ENCODE data around the gene KCNIP1. TPM values are rescaled to one million over a fixed set of nuclear protein-coding genes. Genes with fewer than 3 reads are reported as not detected.

The KCNIP1 gene
- total RNA-seq, 4 donors from 2014 or later = 0.34 TPM; not detected in 3

GRCh38 chr5:170697031-170697430 lies 193.2 kb downstream of the KCNIP1 start:
- H3K4me3 ChIP-seq = no peak overlapping the region
- H3K27ac ChIP-seq = no peak overlapping the region
- peaks cover 14% of the 10 kb centered on the region for H3K27me3 ChIP-seq
- no peak for TF ChIP-seq POLR2A (IDR thresholded peaks at IDR 0.05)
- TF ChIP-seq POLR2AphosphoS5 (IDR thresholded peaks at IDR 0.05) = no peak
- no peak for TF ChIP-seq CTCF (IDR thresholded peaks at IDR 0.05)
- no peak for TF ChIP-seq EP300 (IDR thresholded peaks at IDR 0.05)
- H3K9me3 ChIP-seq = no peaks in the 10 kb centered on the region
- DNase-seq (ENCODE audit: low spot score in 2 of 2) = no peak
- H3K4me1 ChIP-seq = no peaks in the 10 kb centered on the region
- 62% methylated on average over 2 of the region's 2 CpGs for WGBS
- H3K36me3 ChIP-seq = no peaks in the 10 kb centered on the region

GRCh38 chr5:170700503-170700902 lies 196.7 kb downstream of the KCNIP1 start:
- no peaks in the 10 kb centered on the region for H3K4me1 ChIP-seq
- no peaks in the 10 kb centered on the region for H3K36me3 ChIP-seq
- no peaks in the 10 kb centered on the region for H3K9me3 ChIP-seq
- DNase-seq (ENCODE audit: low spot score in 2 of 2) = no peak
- H3K4me3 ChIP-seq = no peak overlapping the region
- no peaks in the 10 kb centered on the region for H3K27me3 ChIP-seq
- 89% methylated on average over 5 of the region's 5 CpGs for WGBS
- TF ChIP-seq EP300 (IDR thresholded peaks at IDR 0.05) (no peak), POLR2A (IDR thresholded peaks at IDR 0.05) (no peak), CTCF (IDR thresholded peaks at IDR 0.05) (no peak), POLR2AphosphoS5 (IDR thresholded peaks at IDR 0.05) (no peak)
- H3K27ac ChIP-seq = no peak overlapping the region

GRCh38 chr5:170701334-170701733 lies 197.5 kb downstream of the KCNIP1 start:
- no peak overlapping the region for H3K27ac ChIP-seq
- 70% methylated on average over 6 of the region's 6 CpGs for WGBS
- no peak overlapping the region for H3K4me3 ChIP-seq
- no peaks in the 10 kb centered on the region for H3K4me1 ChIP-seq
- no peaks in the 10 kb centered on the region for H3K9me3 ChIP-seq
- no peaks in the 10 kb centered on the region for H3K27me3 ChIP-seq
- TF ChIP-seq CTCF (IDR thresholded peaks at IDR 0.05) (no peak), EP300 (IDR thresholded peaks at IDR 0.05) (no peak), POLR2AphosphoS5 (IDR thresholded peaks at IDR 0.05) (no peak), POLR2A (IDR thresholded peaks at IDR 0.05) (no peak)
- H3K36me3 ChIP-seq = no peaks in the 10 kb centered on the region
- no peak for DNase-seq (ENCODE audit: low spot score in 2 of 2)

- Histone ChIP-seq H3K4me1 (no peaks in the 10 kb centered on the region), H3K27ac (no peak overlapping the region), H3K27me3 (no peaks in the 10 kb centered on the region), H3K4me3 (no peak overlapping the region), H3K36me3 (no peaks in the 10 kb centered on the region), H3K9me3 (no peaks in the 10 kb centered on the region)
- DNase-seq (ENCODE audit: low spot score in 2 of 2) = no peak
- TF ChIP-seq CTCF (IDR thresholded peaks at IDR 0.05) (no peak), POLR2AphosphoS5 (IDR thresholded peaks at IDR 0.05) (no peak), EP300 (IDR thresholded peaks at IDR 0.05) (no peak), POLR2A (IDR thresholded peaks at IDR 0.05) (no peak)
- WGBS = 54% methylated on average over 8 of the region's 8 CpGs
Observed at GRCh38 chr5:170704417-170705192, 200.8 kb downstream of the KCNIP1 start.

GRCh38 chr5:170709640-170710039 lies 205.8 kb downstream of the KCNIP1 start:
- Histone ChIP-seq H3K4me3 (no peak overlapping the region), H3K27me3 (peaks cover 7% of the 10 kb centered on the region), H3K27ac (no peak overlapping the region), H3K36me3 (no peaks in the 10 kb centered on the region), H3K9me3 (no peaks in the 10 kb centered on the region), H3K4me1 (no peaks in the 10 kb centered on the region)
- no peak for DNase-seq (ENCODE audit: low spot score in 2 of 2)
- WGBS = 67% methylated on average over 6 of the region's 6 CpGs
- TF ChIP-seq EP300 (IDR thresholded peaks at IDR 0.05) = no peak
- no peak for TF ChIP-seq POLR2A (IDR thresholded peaks at IDR 0.05)
- TF ChIP-seq POLR2AphosphoS5 (IDR thresholded peaks at IDR 0.05) = no peak
- no peak for TF ChIP-seq CTCF (IDR thresholded peaks at IDR 0.05)
